Measurements from ENCODE around the gene ITPRID1.
"Not testable (repeated sequence)": the region's sequence is repeated elsewhere in the genome, so short reads cannot be mapped to it uniquely, and the experiment has no call there.

ITPRID1 gene

DNA sequence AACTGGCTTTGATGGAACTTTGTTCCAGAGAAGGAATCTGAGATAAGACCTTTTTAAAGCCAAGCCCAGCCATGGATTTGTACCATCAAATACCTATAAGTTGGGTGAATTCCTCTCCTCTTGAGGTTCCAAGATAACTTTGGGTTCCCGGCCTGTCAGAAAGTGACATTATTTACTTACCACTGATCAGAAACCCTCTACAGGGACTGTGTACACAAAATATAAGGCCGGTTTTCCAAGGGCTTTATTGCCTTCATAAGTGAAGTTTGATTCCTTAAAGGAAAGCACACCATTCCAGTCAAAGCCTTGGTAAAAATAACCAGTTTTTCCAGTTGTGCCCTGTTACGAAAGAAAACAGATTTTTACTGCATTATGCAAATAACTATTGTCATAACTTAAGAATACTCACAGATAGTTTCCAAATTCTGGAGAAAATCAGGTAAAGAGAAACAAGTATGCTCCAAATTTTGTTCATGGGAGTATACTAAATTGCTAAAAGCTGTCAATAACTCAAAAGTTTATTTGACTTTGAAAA lies 26.8 kb downstream of the ITPRID1 start:
- H3K4me3 Mint-ChIP-seq; H3K36me3 Mint-ChIP-seq (ENCODE audit: low read depth); DNase-seq (ENCODE audit: low spot score); H3K27ac Mint-ChIP-seq; H3K27me3 Mint-ChIP-seq (ENCODE audit: low read depth); H3K4me1 Mint-ChIP-seq (ENCODE audit: low read depth); H3K9me3 Mint-ChIP-seq: not testable (repeated sequence)

DNA sequence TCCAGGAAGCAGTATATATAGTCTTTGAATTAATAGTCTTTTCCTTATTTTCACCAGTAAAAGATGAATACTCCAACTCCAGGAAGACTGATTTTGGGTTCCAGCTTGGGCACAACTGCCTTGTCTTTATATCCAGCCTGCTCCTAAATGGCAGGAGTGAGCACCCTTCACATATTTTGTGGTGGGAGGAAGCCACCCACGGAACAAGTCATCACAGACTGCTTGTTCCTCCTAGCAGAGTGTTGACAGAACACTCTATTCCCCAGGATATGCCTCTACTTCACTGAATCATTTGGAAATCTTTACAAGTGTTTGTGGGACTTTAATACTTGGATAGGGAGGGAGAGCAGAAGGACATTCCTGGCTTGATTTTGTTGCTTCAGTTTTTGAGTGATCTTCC lies 31.7 kb downstream of the ITPRID1 start:
- Mint-ChIP-seq H3K27ac (no peak overlapping the region), H3K36me3 (ENCODE audit: low read depth) (no peaks in the 10 kb centered on the region), H3K4me3 (no peak overlapping the region), H3K4me1 (ENCODE audit: low read depth) (no peaks in the 10 kb centered on the region), H3K27me3 (ENCODE audit: low read depth) (no peaks in the 10 kb centered on the region), H3K9me3 (no peaks in the 10 kb centered on the region)
- no peak for DNase-seq (ENCODE audit: low spot score)

DNA sequence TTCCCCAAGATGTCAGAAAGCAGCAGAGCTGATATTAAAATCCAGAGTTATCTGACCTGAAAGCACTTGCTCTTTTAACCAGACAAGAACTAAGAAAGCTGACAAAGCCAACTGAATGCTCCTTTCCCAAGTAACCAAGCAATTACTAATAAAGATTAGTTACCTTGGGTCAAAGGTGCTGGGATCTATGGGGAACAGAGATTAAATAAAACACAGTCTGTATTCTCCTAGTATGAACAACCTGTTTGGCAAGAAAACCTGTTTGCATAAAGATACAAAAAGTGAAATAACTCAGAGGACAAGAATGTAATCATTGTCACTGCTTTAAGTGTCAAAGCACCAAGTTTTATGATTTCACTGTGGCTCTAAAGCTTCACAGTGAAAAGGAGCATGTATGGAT lies 35.7 kb downstream of the ITPRID1 start:
- H3K4me3 Mint-ChIP-seq: no peak overlapping the region
- DNase-seq (ENCODE audit: low spot score): no peak
- no peaks in the 10 kb centered on the region for H3K27me3 Mint-ChIP-seq (ENCODE audit: low read depth)
- H3K27ac Mint-ChIP-seq: no peak overlapping the region
- no peaks in the 10 kb centered on the region for H3K36me3 Mint-ChIP-seq (ENCODE audit: low read depth)
- H3K9me3 Mint-ChIP-seq: no peaks in the 10 kb centered on the region
- H3K4me1 Mint-ChIP-seq (ENCODE audit: low read depth): no peaks in the 10 kb centered on the region

- no peak for DNase-seq (ENCODE audit: low spot score)
- no peaks in the 10 kb centered on the region for H3K27me3 Mint-ChIP-seq (ENCODE audit: low read depth)
- H3K36me3 Mint-ChIP-seq (ENCODE audit: low read depth): no peaks in the 10 kb centered on the region
- no peaks in the 10 kb centered on the region for H3K4me1 Mint-ChIP-seq (ENCODE audit: low read depth)
- no peak overlapping the region for H3K4me3 Mint-ChIP-seq
- no peak overlapping the region for H3K27ac Mint-ChIP-seq
- no peaks in the 10 kb centered on the region for H3K9me3 Mint-ChIP-seq
Observed at GRCh38 chr7:31550432-31550831, 36.5 kb downstream of the ITPRID1 start.

DNA sequence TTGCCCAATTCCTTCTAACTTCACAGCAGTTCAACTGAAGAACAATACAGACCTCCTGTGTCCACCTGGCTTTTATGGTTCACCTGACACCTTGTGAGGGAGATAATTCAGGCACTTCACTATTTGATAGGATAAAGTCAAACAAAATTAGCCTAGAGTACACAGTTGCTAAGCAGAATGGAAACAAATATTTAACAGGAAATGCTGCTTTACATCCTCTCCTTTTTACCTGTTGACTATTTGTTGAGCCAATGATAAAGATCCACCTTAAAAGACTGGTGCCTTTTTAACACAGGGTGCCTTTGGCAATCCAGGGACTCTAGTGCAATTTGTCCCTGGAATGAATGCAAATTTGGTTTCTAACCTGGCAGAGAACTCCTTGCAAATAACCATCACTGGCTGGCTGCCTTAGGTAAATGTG lies 39.8 kb downstream of the ITPRID1 start:
- no peak for DNase-seq (ENCODE audit: low spot score)
- Mint-ChIP-seq H3K4me1 (ENCODE audit: low read depth) (no peaks in the 10 kb centered on the region), H3K9me3 (no peaks in the 10 kb centered on the region), H3K27ac (no peak overlapping the region), H3K36me3 (ENCODE audit: low read depth) (no peaks in the 10 kb centered on the region), H3K27me3 (ENCODE audit: low read depth) (no peaks in the 10 kb centered on the region), H3K4me3 (no peak overlapping the region)

DNA sequence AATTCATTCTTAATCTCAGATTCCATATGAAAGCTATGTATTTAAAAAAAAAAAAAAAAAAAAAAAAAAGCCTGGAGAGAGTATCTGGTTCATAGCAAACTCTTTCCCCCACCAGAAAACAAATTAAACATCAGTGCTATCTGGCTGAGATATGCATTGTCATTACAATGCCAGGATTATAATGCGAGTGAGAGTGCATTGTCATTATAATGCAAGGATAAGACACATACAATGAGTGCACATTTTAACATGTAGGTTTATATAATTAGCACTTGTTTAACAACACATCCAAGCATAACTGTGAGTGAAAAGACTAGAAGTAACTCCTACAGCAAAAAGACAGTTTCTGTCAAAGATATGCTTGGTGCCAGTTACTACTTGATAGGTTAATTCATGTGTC lies 48.1 kb downstream of the ITPRID1 start:
- Mint-ChIP-seq H3K9me3 (no peaks in the 10 kb centered on the region), H3K4me1 (ENCODE audit: low read depth) (no peaks in the 10 kb centered on the region), H3K27me3 (ENCODE audit: low read depth) (no peaks in the 10 kb centered on the region), H3K27ac (no peak overlapping the region), H3K4me3 (no peak overlapping the region), H3K36me3 (ENCODE audit: low read depth) (no peaks in the 10 kb centered on the region)
- DNase-seq (ENCODE audit: low spot score): no peak

DNA sequence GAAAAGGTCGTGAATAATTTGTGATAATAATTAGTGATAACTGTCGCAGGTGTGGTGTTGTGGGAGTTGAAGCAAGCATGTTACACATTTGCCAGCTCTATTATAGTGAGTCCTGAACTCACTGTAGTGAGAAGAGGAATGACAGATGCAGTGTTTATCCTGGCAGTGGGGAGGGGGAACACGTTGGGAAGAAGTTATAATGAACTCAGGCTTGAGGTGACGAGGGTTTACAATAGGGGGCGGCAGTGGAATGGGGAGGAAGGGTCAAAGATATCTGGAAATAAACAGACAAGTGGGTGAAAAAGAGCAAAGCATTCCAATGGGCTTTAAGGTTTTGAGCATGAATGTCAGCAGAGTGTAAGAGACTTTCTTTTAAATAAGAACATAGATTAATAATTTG lies 49.6 kb downstream of the ITPRID1 start:
- Mint-ChIP-seq H3K4me1 (ENCODE audit: low read depth) (no peaks in the 10 kb centered on the region), H3K4me3 (no peak overlapping the region), H3K27ac (no peak overlapping the region), H3K36me3 (ENCODE audit: low read depth) (no peaks in the 10 kb centered on the region), H3K27me3 (ENCODE audit: low read depth) (no peaks in the 10 kb centered on the region), H3K9me3 (no peaks in the 10 kb centered on the region)
- DNase-seq (ENCODE audit: low spot score): no peak

GRCh38 chr7:31563951-31564350 lies 50.1 kb downstream of the ITPRID1 start:
- no peak overlapping the region for H3K4me3 Mint-ChIP-seq
- H3K36me3 Mint-ChIP-seq (ENCODE audit: low read depth): no peaks in the 10 kb centered on the region
- no peaks in the 10 kb centered on the region for H3K9me3 Mint-ChIP-seq
- H3K27ac Mint-ChIP-seq: no peak overlapping the region
- no peaks in the 10 kb centered on the region for H3K4me1 Mint-ChIP-seq (ENCODE audit: low read depth)
- no peaks in the 10 kb centered on the region for H3K27me3 Mint-ChIP-seq (ENCODE audit: low read depth)
- DNase-seq (ENCODE audit: low spot score): no peak

DNA sequence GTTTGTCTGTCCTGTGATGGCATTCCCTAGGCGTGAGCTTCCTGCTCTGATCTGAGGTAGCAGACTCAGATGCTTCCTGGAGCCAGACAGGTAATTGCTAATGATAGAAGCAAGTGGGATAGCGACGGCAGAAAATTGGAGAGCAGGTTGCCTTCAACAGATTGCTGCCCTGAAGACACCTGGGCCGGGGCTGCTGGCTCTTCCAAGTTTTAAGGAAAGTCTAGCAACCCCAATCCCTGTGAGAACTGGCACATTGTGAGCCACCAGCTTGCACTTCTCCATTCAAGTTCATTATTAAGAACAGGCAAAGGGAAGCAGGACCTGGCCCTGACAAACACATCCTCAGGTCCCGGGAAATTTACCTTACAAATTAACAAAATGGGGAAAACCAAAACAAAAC lies 50.8 kb downstream of the ITPRID1 start:
- Mint-ChIP-seq H3K36me3 (ENCODE audit: low read depth) (no peaks in the 10 kb centered on the region), H3K9me3 (no peaks in the 10 kb centered on the region), H3K4me3 (no peak overlapping the region), H3K4me1 (ENCODE audit: low read depth) (no peaks in the 10 kb centered on the region), H3K27me3 (ENCODE audit: low read depth) (no peaks in the 10 kb centered on the region), H3K27ac (no peak overlapping the region)
- DNase-seq (ENCODE audit: low spot score): no peak

GRCh38 chr7:31569528-31569927 lies 55.6 kb downstream of the ITPRID1 start:
- no peak overlapping the region for H3K27ac Mint-ChIP-seq
- H3K27me3 Mint-ChIP-seq (ENCODE audit: low read depth): no peaks in the 10 kb centered on the region
- no peak overlapping the region for H3K4me3 Mint-ChIP-seq
- DNase-seq (ENCODE audit: low spot score): no peak
- no peaks in the 10 kb centered on the region for H3K9me3 Mint-ChIP-seq
- H3K4me1 Mint-ChIP-seq (ENCODE audit: low read depth): no peaks in the 10 kb centered on the region
- H3K36me3 Mint-ChIP-seq (ENCODE audit: low read depth): no peaks in the 10 kb centered on the region

GRCh38 chr7:31583526-31583925 lies 69.6 kb downstream of the ITPRID1 start:
- H3K36me3 Mint-ChIP-seq (ENCODE audit: low read depth): no peaks in the 10 kb centered on the region
- DNase-seq (ENCODE audit: low spot score): no peak
- H3K9me3 Mint-ChIP-seq: no peaks in the 10 kb centered on the region
- H3K27ac Mint-ChIP-seq: no peak overlapping the region
- no peak overlapping the region for H3K4me3 Mint-ChIP-seq
- no peaks in the 10 kb centered on the region for H3K4me1 Mint-ChIP-seq (ENCODE audit: low read depth)
- no peaks in the 10 kb centered on the region for H3K27me3 Mint-ChIP-seq (ENCODE audit: low read depth)

DNA sequence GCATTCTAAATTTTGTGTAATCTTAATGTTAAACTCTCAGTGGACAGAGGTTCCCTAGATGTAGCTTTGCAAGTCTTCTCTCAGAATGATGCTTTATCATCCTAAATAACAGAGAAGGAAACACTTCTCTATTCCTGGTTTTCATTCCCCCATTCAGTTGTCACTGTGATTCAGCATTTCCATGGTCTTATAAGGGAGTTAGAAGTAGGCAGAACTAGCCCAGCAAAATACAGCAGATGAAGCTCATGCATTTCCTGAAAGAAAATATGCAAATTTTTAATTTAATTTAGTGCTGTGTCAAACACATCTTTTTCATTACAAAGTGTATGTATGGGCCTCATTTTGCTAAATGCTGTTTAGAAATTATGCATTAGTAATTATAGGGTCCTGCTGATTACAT lies 70.1 kb downstream of the ITPRID1 start:
- Mint-ChIP-seq H3K4me3 (no peak overlapping the region), H3K9me3 (no peaks in the 10 kb centered on the region), H3K4me1 (ENCODE audit: low read depth) (no peaks in the 10 kb centered on the region), H3K36me3 (ENCODE audit: low read depth) (no peaks in the 10 kb centered on the region), H3K27me3 (ENCODE audit: low read depth) (no peaks in the 10 kb centered on the region), H3K27ac (no peak overlapping the region)
- DNase-seq (ENCODE audit: low spot score): no peak

DNA sequence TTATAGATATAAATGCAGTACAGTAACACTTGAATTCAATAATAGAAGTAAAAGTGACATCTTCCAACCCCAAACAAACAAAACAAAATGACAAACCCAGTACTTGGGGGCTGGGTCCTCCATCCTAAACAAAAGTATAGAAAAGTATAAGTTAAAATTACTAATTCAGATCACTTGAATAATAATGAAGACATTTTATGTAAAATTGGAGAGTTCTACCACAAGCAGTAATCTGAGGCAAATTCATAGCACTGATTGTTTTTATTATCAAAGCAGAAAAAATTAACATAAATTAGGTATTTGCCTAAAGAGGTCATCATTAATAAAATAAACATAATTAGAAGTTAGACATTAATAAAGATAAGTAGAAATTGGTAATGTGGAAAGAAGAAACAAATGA lies 81.5 kb downstream of the ITPRID1 start:
- H3K27ac Mint-ChIP-seq: no peak overlapping the region
- H3K4me1 Mint-ChIP-seq (ENCODE audit: low read depth): no peaks in the 10 kb centered on the region
- peaks cover 10% of the 10 kb centered on the region for H3K9me3 Mint-ChIP-seq
- H3K36me3 Mint-ChIP-seq (ENCODE audit: low read depth): no peaks in the 10 kb centered on the region
- H3K27me3 Mint-ChIP-seq (ENCODE audit: low read depth): no peaks in the 10 kb centered on the region
- DNase-seq (ENCODE audit: low spot score): no peak
- H3K4me3 Mint-ChIP-seq: no peak overlapping the region

DNA sequence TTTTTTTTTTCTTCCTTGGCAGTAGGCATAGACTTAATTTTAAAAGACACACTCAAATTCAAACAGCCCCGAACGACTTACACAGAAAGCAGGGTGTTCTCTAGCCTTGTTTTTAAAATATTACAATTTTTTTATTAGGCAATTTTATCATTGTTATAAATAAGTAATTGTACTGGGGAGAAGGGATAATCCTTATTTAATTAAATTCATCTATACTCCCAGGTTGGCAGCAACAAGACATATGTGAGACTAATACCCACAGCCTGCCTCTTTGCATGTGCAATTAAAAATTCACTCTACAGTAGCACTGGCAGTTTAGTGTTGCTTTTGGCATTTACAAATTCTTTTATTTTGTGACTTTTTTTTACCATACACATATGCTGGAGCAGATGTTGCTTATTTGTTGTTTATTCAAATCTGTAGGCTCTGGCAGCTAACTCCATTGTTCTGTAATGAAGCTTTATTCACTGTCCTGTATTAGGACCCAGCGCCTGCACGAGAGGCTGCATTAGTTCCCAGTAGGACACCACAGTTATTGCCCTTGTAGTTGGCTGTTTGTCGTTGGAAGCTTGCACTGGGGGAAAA lies 88.2 kb downstream of the ITPRID1 start:
- H3K9me3 Mint-ChIP-seq: no peaks in the 10 kb centered on the region
- H3K27ac Mint-ChIP-seq: no peak overlapping the region
- H3K4me3 Mint-ChIP-seq: no peak overlapping the region
- no peaks in the 10 kb centered on the region for H3K27me3 Mint-ChIP-seq (ENCODE audit: low read depth)
- no peaks in the 10 kb centered on the region for H3K4me1 Mint-ChIP-seq (ENCODE audit: low read depth)
- no peaks in the 10 kb centered on the region for H3K36me3 Mint-ChIP-seq (ENCODE audit: low read depth)
- no peak for DNase-seq (ENCODE audit: low spot score)

GRCh38 chr7:31603046-31603445 lies 89.2 kb downstream of the ITPRID1 start:
- Mint-ChIP-seq H3K36me3 (ENCODE audit: low read depth) (no peaks in the 10 kb centered on the region), H3K9me3 (no peaks in the 10 kb centered on the region), H3K27me3 (ENCODE audit: low read depth) (no peaks in the 10 kb centered on the region), H3K4me3 (no peak overlapping the region), H3K27ac (no peak overlapping the region), H3K4me1 (ENCODE audit: low read depth) (no peaks in the 10 kb centered on the region)
- DNase-seq (ENCODE audit: low spot score): no peak
